Natural killer cell (primary cell): ENCODE measurements around the gene S1PR1. TPM values are rescaled to one million over a fixed set of nuclear protein-coding genes. Genes with fewer than 3 reads are reported as not detected.

Source experiments
- ATAC-seq, 3 donors: fragments of 150-1000 bp in 2 of 3; fragments of 200-7000 bp in 1 of 3; cut with Tn5 transposase; 1 replicate in 1 of 3; 2 replicates in 2 of 3; pipeline ENCODE4 v1.10.0; 2021; ENCODE audit warnings: mild to moderate bottlenecking in 2 of 3, moderate library complexity in 2 of 3
- DNase-seq, 2 donors: peaks; one replicate each; pipeline versions ENCODE4 v3.0.0 to v3.0.0-alpha.2; 2013 to 2021; ENCODE audit warnings: mixed read lengths in 1 of 2
- H3K27ac ChIP-seq: one replicate; pipeline ENCODE4 v1.5.1; 2013; ENCODE audit warnings: mild to moderate bottlenecking, low read length
- H3K27me3 ChIP-seq: one replicate; pipeline ENCODE4 v1.6.1; 2013; ENCODE audit warnings: low read length; ENCODE audit not compliant: control insufficient read depth, insufficient read depth
- H3K36me3 ChIP-seq: one replicate; pipeline ENCODE4 v1.6.1; 2013; ENCODE audit warnings: low read length; ENCODE audit not compliant: control insufficient read depth, insufficient read depth
- H3K4me1 ChIP-seq: one replicate; pipeline ENCODE4 v1.6.1; 2013; ENCODE audit warnings: low read length; ENCODE audit not compliant: control insufficient read depth, insufficient read depth
- H3K4me3 ChIP-seq: one replicate; pipeline ENCODE4 v1.5.1; 2013; ENCODE audit warnings: low read length
- H3K9me3 ChIP-seq: one replicate; pipeline ENCODE4 v1.6.1; 2013; ENCODE audit warnings: low read length; ENCODE audit not compliant: control insufficient read depth, insufficient read depth
- H3K27ac Mint-ChIP-seq, 2 donors: one replicate each; pipeline ENCODE4 v1.8.0; 2022; ENCODE audit warnings: mild to moderate bottlenecking in 2 of 2, mixed read lengths in 2 of 2, moderate library complexity in 1 of 2
- H3K27me3 Mint-ChIP-seq, 2 donors: one replicate each; pipeline ENCODE4 v1.8.0; 2022; ENCODE audit warnings: low read depth in 2 of 2, mixed read lengths in 2 of 2
- H3K36me3 Mint-ChIP-seq: one replicate; pipeline ENCODE4 v1.8.0; 2022; ENCODE audit warnings: mixed read lengths
- H3K4me1 Mint-ChIP-seq, 2 donors: one replicate each; pipeline ENCODE4 v1.8.0; 2022; ENCODE audit warnings: mixed read lengths in 2 of 2
- H3K4me3 Mint-ChIP-seq: one replicate; pipeline ENCODE4 v1.8.0; 2022; ENCODE audit warnings: mild to moderate bottlenecking, moderate library complexity, mixed read lengths
- H3K9me3 Mint-ChIP-seq, 2 donors: one replicate each; pipeline ENCODE4 v1.8.0; 2022; ENCODE audit warnings: mixed read lengths in 2 of 2
- CTCF ChIP-seq: fragments of 200-600 bp; IDR thresholded peaks from one replicate; pipeline ENCODE4 v1.8.0; 2022; ENCODE audit warnings: antibody characterized with exemption
- WGBS: methylation state at CpG from one replicate; pipeline ENCODE4 v1.1.7; 2013; ENCODE audit warnings: missing lambda C conversion rate; ENCODE audit not compliant: insufficient coverage; 5-methylcytosine and 5-hydroxymethylcytosine counted together
- intact Hi-C: fragments of 100-400 bp; cut with micrococcal nuclease; formaldehyde crosslinking; loops from one replicate; pipeline ENCODE4 v1.14.2; 2022
- total RNA-seq, 4 donors: library from RNA; stranded (reverse); fragments of 120-200 nt in 1 of 4; gene quantifications; one replicate each; pipeline versions ENCODE4 v1.2.3 to v1.2.4, GENCODE V29; 2013 to 2022

The S1PR1 gene
- total RNA-seq, 3 donors from 2014 or later (not counting 1 experiment from before 2014, with no cell fraction given) = 33.5 to 114 (median 80.2) TPM

GRCh38 chr1:101219924-101220870 lies 16.6 kb upstream of the S1PR1 start:
- Mint-ChIP-seq H3K27me3 (peaks cover 0 to 6% of the 10 kb centered on the region in 2 donors), H3K4me1 (peaks cover 0 to 6% of the 10 kb centered on the region in 2 donors), H3K4me3 (no peak overlapping the region), H3K9me3 (no peaks in the 10 kb centered on the region), H3K27ac (no peak overlapping the region), H3K36me3 (no peaks in the 10 kb centered on the region)
- TF ChIP-seq CTCF = no peak
- H3K36me3 ChIP-seq = no peaks in the 10 kb centered on the region
- H3K4me1 ChIP-seq = no peaks in the 10 kb centered on the region
- no peaks in the 10 kb centered on the region for H3K27me3 ChIP-seq
- H3K9me3 ChIP-seq = no peaks in the 10 kb centered on the region
- no peak overlapping the region for H3K4me3 ChIP-seq
- ATAC-seq (no peak), DNase-seq (no peak)
- 98% methylated on average over 11 of the region's 11 CpGs for WGBS
- no peak overlapping the region for H3K27ac ChIP-seq
- intact Hi-C loops = no loop called here

- H3K9me3 Mint-ChIP-seq = no peaks in the 10 kb centered on the region
- H3K4me3 Mint-ChIP-seq = no peak overlapping the region
- TF ChIP-seq CTCF = no peak
- Histone ChIP-seq H3K4me3 (no peak overlapping the region), H3K4me1 (no peaks in the 10 kb centered on the region), H3K9me3 (no peaks in the 10 kb centered on the region), H3K36me3 (no peaks in the 10 kb centered on the region), H3K27me3 (no peaks in the 10 kb centered on the region), H3K27ac (no peak overlapping the region)
- peaks cover 0 to 3% of the 10 kb centered on the region in 2 donors for H3K27me3 Mint-ChIP-seq
- ATAC-seq (no peak), DNase-seq (no peak)
- no peaks in the 10 kb centered on the region for H3K36me3 Mint-ChIP-seq
- H3K27ac Mint-ChIP-seq = no peak overlapping the region
- intact Hi-C loops = no loop called here
- WGBS = 93% methylated on average over 2 of the region's 4 CpGs
- H3K4me1 Mint-ChIP-seq = peaks cover 0 to 6% of the 10 kb centered on the region in 2 donors
Measured at GRCh38 chr1:101220906-101221305, 15.9 kb upstream of the S1PR1 start.

GRCh38 chr1:101221945-101222429 lies 14.8 kb upstream of the S1PR1 start:
- ATAC-seq (no peak), DNase-seq (no peak)
- Mint-ChIP-seq H3K27ac (no peak overlapping the region), H3K27me3 (peaks cover 0 to 2% of the 10 kb centered on the region in 2 donors), H3K9me3 (no peaks in the 10 kb centered on the region), H3K4me3 (no peak overlapping the region), H3K36me3 (no peaks in the 10 kb centered on the region), H3K4me1 (peaks cover 0 to 6% of the 10 kb centered on the region in 2 donors)
- WGBS = no CpG with 5 or more reads among the region's 1 CpG
- no peaks in the 10 kb centered on the region for H3K36me3 ChIP-seq
- H3K4me1 ChIP-seq = no peaks in the 10 kb centered on the region
- H3K4me3 ChIP-seq = no peak overlapping the region
- intact Hi-C loops = no loop called here
- H3K9me3 ChIP-seq = no peaks in the 10 kb centered on the region
- no peak overlapping the region for H3K27ac ChIP-seq
- no peaks in the 10 kb centered on the region for H3K27me3 ChIP-seq
- TF ChIP-seq CTCF = no peak
